Mesenteric fat pad (tissue), 1 donor: ENCODE data around the gene DNLZ. TPM values are rescaled to one million over a fixed set of nuclear protein-coding genes. Genes with fewer than 3 reads are reported as not detected.

ENCODE experiments used
- DNase-seq: peaks from one replicate; pipeline ENCODE4 v3.0.0-alpha.2; 2020; ENCODE audit warnings: low spot score
- total RNA-seq: library from RNA; stranded (reverse); fragmentation: NEBNext Ultra II Directional; extraction: Animal tissue kit (Norgen Biotek cat#: 25700); gene quantifications from one replicate; pipeline ENCODE4 v1.2.1, GENCODE V29; 2021
- donor health status: DM: yes; HTN: yes; CAD: no.

Gene DNLZ
- total RNA-seq, 1 donor from 2014 or later = 22.6 TPM

- no peak for DNase-seq
These were observed 14.0 kb upstream of the DNLZ start for GRCh38 chr9:136377341-136378169.

DNA sequence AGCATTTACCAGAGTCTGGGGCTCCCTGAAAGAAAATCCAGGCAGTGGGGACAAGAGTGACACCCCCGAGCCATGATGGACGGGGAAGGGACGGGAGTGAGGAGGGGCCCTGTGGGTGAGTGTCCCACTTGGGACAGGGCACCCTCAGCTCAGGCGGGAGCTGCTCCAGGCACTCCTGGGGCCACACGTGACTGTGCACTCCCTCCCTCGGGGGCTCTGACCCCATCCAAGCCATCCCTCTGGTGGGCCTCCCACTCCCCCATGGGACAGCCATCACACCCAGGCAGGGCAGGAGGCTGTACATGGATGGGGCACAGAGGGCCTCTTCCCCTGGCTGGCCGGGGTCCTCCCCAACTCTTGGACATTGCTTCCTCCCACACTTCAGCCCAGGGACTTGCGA, 12.9 kb upstream of the DNLZ start:
- no peak for DNase-seq

GRCh38 chr9:136375096-136375495, 11.6 kb upstream of the DNLZ start:
- no peak for DNase-seq

DNA sequence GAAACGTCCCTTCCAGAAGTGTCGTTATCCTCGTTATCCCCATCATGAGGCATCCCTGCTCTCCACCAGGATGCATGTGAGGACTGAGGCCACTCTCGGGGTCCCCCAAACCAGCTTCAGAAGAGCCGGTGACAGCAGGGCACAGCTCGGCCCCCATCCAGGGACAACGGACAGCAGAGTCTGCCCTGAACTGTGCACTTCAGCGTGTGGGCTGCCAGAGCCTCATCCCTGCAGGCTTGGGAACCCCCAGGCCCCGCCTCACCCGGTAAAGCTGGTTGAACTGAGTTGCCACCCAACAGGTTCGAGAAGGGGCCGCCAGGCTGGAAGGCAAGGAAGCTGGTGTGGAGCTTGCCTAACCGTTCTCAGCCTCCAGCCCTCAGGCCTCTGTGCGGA, 10.6 kb upstream of the DNLZ start:
- no peak for DNase-seq

GRCh38 chr9:136373300-136374182, 10.0 kb upstream of the DNLZ start, which contains the start of gene CARD9:
Gene CARD9, minus strand, starts transcription at chr9:136373669. Its CDS starts 1,591 bp downstream, at chr9:136372078.
- no peak for DNase-seq

DNA sequence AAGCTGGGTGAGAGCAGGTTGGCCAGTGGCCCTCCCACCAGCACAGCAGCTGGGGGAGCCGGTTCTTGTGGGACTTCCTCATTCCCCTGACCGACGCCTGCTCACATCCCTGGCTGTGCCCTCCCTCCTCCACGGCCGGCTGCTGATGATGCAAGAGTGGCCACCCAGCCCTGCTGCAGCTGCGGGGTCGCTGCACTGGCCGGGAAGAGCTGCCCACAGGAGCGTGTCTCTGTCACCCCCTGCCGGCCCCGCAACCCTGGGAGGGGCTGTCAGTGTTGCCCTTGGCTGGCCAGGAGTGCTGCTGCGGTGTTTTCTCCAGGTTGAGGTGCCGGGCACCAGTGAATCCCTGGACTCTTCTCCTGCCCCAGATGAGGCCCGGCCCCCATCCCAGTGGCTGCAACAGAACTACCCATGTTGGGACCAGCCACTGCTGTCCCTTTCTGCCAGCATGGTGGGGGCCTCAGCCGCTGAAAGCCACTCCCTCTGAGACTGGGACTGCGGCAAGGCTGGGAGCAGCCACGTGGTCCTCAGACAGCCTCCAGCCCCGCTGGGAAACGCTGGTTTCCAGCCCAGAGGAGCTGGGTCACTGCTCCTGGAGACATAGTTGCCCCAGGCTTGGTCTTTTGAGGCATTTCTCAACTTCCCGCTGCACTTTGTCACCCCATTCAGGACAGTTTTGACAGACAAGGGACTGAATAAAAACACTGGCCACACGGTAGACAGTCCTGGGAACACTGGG, 9.2 kb upstream of the DNLZ start:
- no peak for DNase-seq

- no peak for DNase-seq
These were observed 8.5 kb upstream of the DNLZ start for GRCh38 chr9:136372006-136372405.

- DNase-seq = no peak
These were observed 8.0 kb upstream of the DNLZ start for GRCh38 chr9:136371533-136371880.

- no peak for DNase-seq
These were observed 7.4 kb upstream of the DNLZ start for GRCh38 chr9:136370687-136371532.

DNA sequence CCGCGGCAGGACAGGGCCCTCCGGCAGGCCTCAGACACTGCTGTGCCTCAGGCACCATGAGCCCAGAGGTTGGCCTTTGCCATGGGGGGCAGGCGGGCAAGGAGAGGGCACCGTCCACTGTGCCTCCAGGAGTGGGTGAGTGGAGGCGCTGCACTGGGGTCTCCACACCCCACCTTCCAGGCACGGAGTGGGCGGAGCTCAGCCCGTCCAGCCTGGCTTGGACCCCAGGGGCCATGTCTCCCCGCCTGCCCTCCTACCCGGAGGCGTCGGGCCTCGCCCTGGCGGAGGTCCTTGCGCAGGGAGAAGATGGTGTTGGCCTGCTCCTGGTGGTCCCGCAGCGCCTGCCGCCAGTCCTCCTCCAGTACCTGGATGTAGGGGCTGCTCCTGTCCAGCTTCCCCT, 6.5 kb upstream of the DNLZ start:
- no peak for DNase-seq

- DNase-seq = no peak
These were observed 4.6 kb upstream of the DNLZ start for GRCh38 chr9:136368190-136368589.

DNA sequence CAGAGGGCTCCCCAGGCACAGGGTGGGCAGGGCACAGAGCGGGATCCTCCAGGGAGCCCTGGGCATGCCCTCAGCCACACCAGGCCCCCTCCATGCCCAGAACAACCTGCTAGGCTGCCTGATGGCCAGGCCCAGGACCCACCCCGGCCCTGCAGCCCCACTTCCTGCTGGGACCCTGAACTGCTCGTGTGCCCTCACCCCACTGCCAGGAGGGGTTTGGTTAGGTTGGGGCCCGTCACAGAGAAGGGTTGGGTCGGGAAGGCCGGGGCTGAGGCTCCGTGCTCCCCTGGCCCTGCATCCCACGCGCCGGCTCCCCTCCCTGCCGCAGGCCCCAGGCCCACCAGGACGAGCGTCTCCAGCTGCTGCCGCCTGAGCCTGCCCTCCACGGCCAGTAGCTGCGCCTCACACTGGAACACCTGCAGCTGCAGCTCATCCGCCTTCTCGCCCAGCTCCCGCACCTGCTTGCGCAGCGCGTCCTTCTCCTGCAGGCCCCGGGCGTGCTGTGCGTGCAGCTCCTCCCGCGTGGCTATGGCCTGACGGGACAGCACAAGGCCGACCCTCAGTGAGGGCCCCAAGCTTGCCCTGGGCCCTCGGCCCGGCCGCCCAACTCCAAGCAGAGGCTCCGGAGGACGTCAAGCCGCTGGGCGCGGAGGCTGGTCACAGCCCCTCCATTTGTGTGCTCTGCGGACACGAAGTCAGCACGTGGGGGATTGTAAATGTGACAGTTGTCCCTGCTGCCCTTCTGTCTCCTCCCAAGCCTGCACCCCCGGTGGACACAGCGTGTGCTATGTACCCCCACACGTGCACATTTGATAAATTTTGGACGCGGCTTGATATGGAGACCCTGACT, 4.0 kb upstream of the DNLZ start:
- no peak for DNase-seq

DNA sequence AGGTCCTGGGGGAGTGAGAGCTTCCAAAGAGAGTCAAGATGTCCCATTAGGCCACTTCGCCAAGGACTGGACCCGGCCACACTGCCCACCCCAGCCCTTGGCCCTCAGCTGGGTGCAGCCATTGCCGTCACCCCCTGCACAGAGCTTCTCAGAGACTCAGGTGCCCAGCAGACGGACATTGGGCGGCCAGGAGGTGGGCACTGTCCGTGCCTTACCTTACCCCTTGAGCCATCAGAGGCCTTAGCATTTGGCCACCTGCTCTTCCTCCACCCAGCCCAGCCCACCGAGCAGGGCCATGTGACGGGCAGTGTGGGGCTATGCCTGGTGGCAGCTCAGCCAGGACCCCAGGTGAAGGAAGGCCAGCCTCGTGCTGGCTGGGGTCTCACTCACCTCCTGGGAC, 3.3 kb upstream of the DNLZ start:
- DNase-seq = no peak

DNA sequence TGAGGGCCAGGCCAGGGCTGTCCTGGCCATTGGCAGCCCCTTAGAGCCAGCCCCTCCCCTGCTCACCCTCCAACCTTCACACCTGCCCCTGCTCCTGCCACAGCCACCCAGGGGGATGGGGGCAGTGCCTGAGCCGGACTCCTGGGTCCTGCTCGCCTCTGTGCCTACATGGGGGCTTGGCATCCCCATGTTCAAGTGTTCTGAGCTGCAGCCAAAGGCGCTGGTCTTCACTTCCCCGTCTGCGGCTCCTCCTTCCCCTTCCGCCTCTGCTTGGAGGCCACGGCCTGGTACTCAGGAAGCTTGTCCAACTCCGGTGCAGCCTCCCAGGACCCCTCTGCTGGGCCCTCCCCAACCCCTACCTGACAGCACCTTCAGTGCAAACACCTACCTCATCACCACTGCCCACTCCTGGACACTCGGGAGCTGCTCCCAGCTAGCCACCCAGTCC, 2.3 kb upstream of the DNLZ start:
- no peak for DNase-seq

DNA sequence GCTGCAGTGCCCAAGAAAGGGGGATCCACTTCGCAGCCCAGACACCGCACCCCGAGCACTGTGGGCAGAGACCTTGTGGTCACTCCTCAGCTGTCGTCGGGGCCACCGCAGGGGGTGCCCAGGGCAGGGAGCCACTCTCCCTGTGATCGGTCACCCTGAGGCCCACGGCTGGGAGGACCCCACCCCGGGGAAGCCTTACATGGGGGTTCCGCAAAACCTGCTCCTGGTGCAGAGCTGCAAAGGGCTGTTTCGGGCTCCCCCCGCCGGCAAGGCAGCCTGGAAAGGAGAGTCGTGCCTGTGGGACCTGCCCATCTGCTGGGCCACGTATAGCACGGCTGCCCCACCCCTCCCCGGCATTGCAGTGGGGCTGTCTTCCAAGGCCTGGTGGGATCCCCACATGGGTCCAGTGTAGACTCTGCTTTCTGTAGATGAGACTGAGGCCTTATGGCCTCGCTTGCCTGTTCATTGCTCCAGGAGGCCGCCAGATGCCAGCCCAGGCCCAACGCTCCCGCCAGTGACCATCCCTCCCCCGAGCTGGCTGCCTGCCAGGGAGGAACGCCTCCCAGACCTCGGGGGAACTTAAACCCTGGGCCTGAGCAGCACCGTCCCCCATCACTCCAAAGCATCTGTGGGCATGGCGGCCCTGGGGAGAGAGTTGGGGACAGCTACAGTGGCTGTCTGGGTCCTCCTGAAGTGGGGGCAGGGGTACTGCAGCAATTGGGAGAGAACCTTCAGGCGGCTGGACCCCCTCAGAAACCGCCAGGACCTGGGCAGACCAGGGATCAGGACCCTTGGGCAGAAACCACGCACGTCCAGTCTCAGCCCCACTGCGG, 1.6 kb upstream of the DNLZ start:
- no peak for DNase-seq

GRCh38 chr9:136363949-136364748, 605 bp upstream of the DNLZ start:
- DNase-seq = no peak

GRCh38 chr9:136362450-136362784, 1.1 kb downstream of the DNLZ start:
- DNase-seq = no peak
